ENCODE measurements around the gene COL6A6. TPM values are rescaled to one million over a fixed set of nuclear protein-coding genes. Genes with fewer than 3 reads are reported as not detected.

COL6A6 gene
- total RNA-seq, 1 donor from 2014 or later, result not detected

GRCh38 chr3:130522399-130522798 is 5.4 kb downstream of the COL6A6 start:
- DNase-seq (ENCODE audit: low read depth), result no peak
- TF ChIP-seq CTCF (IDR thresholded peaks at IDR 0.05; ENCODE audit: insufficient read depth, low read length, poor library complexity, severe bottlenecking), result no peak
- no peaks in the 10 kb centered on the region for H3K36me3 ChIP-seq (ENCODE audit: control insufficient read depth, insufficient read depth, low read length)
- peaks cover 7% of the 10 kb centered on the region for H3K27me3 ChIP-seq (ENCODE audit: control insufficient read depth, insufficient read depth, low read length)
- no peak overlapping the region for H3K4me3 ChIP-seq (ENCODE audit: low read depth, low read length)

GRCh38 chr3:130527426-130527825 is 10.4 kb downstream of the COL6A6 start:
- no peak for TF ChIP-seq CTCF (IDR thresholded peaks at IDR 0.05; ENCODE audit: insufficient read depth, low read length, poor library complexity, severe bottlenecking)
- DNase-seq (ENCODE audit: low read depth), result no peak
- Histone ChIP-seq H3K4me3 (ENCODE audit: low read depth, low read length) (no peak overlapping the region), H3K36me3 (ENCODE audit: control insufficient read depth, insufficient read depth, low read length) (no peaks in the 10 kb centered on the region), H3K27me3 (ENCODE audit: control insufficient read depth, insufficient read depth, low read length) (no peaks in the 10 kb centered on the region)

- no peak for DNase-seq (ENCODE audit: low read depth)
- no peak for TF ChIP-seq CTCF (IDR thresholded peaks at IDR 0.05; ENCODE audit: insufficient read depth, low read length, poor library complexity, severe bottlenecking)
- Histone ChIP-seq H3K36me3 (ENCODE audit: control insufficient read depth, insufficient read depth, low read length) (no peaks in the 10 kb centered on the region), H3K4me3 (ENCODE audit: low read depth, low read length) (no peak overlapping the region), H3K27me3 (ENCODE audit: control insufficient read depth, insufficient read depth, low read length) (no peaks in the 10 kb centered on the region)
Observed at GRCh38 chr3:130528120-130528519, 11.1 kb downstream of the COL6A6 start.

GRCh38 chr3:130529486-130530215 is 12.7 kb downstream of the COL6A6 start:
- Histone ChIP-seq H3K27me3 (ENCODE audit: control insufficient read depth, insufficient read depth, low read length) (no peaks in the 10 kb centered on the region), H3K36me3 (ENCODE audit: control insufficient read depth, insufficient read depth, low read length) (no peaks in the 10 kb centered on the region), H3K4me3 (ENCODE audit: low read depth, low read length) (no peak overlapping the region)
- DNase-seq (ENCODE audit: low read depth), result no peak
- TF ChIP-seq CTCF (IDR thresholded peaks at IDR 0.05; ENCODE audit: insufficient read depth, low read length, poor library complexity, severe bottlenecking), result no peak

GRCh38 chr3:130533247-130533646 is 16.3 kb downstream of the COL6A6 start:
- no peak for TF ChIP-seq CTCF (IDR thresholded peaks at IDR 0.05; ENCODE audit: insufficient read depth, low read length, poor library complexity, severe bottlenecking)
- no peak overlapping the region for H3K4me3 ChIP-seq (ENCODE audit: low read depth, low read length)
- no peaks in the 10 kb centered on the region for H3K27me3 ChIP-seq (ENCODE audit: control insufficient read depth, insufficient read depth, low read length)
- no peaks in the 10 kb centered on the region for H3K36me3 ChIP-seq (ENCODE audit: control insufficient read depth, insufficient read depth, low read length)
- no peak for DNase-seq (ENCODE audit: low read depth)
